ENCODE measurements around the gene MAN1A1.

DNA sequence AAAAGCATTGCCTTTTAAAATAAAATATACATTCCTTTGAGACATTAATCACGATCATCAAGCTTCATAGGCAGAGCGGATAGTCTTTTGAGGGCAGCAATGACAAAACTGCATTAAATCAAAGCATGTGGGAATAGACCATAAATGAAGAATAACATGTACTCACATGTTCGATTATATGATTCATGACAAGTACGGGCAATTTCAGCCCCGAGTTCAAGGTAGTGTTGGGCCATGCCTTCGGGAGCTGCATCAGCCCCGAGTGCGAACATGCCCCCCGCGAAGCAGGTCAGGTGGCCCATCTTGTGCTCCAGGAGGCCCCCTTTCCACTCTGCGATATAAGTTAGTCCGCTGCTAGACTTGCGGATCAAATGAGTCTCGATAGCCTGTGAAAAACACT is 160.1 kb downstream of the MAN1A1 start:
- TF ChIP-seq, protein P1, sequence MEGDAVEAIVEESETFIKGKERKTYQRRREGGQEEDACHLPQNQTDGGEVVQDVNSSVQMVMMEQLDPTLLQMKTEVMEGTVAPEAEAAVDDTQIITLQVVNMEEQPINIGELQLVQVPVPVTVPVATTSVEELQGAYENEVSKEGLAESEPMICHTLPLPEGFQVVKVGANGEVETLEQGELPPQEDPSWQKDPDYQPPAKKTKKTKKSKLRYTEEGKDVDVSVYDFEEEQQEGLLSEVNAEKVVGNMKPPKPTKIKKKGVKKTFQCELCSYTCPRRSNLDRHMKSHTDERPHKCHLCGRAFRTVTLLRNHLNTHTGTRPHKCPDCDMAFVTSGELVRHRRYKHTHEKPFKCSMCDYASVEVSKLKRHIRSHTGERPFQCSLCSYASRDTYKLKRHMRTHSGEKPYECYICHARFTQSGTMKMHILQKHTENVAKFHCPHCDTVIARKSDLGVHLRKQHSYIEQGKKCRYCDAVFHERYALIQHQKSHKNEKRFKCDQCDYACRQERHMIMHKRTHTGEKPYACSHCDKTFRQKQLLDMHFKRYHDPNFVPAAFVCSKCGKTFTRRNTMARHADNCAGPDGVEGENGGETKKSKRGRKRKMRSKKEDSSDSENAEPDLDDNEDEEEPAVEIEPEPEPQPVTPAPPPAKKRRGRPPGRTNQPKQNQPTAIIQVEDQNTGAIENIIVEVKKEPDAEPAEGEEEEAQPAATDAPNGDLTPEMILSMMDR (IDR thresholded peaks at IDR 0.05; ENCODE audit: insufficient read depth, low read length), result no peak
- no peak for TF ChIP-seq POLR2AphosphoS5 (IDR thresholded peaks at IDR 0.05; ENCODE audit: low read depth)
- TF ChIP-seq, protein P2, sequence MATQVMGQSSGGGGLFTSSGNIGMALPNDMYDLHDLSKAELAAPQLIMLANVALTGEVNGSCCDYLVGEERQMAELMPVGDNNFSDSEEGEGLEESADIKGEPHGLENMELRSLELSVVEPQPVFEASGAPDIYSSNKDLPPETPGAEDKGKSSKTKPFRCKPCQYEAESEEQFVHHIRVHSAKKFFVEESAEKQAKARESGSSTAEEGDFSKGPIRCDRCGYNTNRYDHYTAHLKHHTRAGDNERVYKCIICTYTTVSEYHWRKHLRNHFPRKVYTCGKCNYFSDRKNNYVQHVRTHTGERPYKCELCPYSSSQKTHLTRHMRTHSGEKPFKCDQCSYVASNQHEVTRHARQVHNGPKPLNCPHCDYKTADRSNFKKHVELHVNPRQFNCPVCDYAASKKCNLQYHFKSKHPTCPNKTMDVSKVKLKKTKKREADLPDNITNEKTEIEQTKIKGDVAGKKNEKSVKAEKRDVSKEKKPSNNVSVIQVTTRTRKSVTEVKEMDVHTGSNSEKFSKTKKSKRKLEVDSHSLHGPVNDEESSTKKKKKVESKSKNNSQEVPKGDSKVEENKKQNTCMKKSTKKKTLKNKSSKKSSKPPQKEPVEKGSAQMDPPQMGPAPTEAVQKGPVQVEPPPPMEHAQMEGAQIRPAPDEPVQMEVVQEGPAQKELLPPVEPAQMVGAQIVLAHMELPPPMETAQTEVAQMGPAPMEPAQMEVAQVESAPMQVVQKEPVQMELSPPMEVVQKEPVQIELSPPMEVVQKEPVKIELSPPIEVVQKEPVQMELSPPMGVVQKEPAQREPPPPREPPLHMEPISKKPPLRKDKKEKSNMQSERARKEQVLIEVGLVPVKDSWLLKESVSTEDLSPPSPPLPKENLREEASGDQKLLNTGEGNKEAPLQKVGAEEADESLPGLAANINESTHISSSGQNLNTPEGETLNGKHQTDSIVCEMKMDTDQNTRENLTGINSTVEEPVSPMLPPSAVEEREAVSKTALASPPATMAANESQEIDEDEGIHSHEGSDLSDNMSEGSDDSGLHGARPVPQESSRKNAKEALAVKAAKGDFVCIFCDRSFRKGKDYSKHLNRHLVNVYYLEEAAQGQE (IDR thresholded peaks at IDR 0.05; ENCODE audit: insufficient replicate concordance, low read depth), result no peak
- TF ChIP-seq SPI1 (IDR thresholded peaks at IDR 0.05; ENCODE audit: borderline replicate concordance, low read depth), result no peak

Data from HL-60 (cell line).